GM10266 (cell line): ENCODE results near the gene SYCP2L.

Source experiments
- DNase-seq: peaks from one replicate; pipeline ENCODE4 v3.0.0; 2012; ENCODE audit errors: extremely low spot score
- CTCF ChIP-seq: IDR thresholded peaks from 2 replicates; pipeline ENCODE4 v1.5.1; 2012; ENCODE audit warnings: mild to moderate bottlenecking, low read depth; ENCODE audit not compliant: control insufficient read depth, insufficient read depth; ENCODE audit errors: missing control alignments

Gene SYCP2L

DNA sequence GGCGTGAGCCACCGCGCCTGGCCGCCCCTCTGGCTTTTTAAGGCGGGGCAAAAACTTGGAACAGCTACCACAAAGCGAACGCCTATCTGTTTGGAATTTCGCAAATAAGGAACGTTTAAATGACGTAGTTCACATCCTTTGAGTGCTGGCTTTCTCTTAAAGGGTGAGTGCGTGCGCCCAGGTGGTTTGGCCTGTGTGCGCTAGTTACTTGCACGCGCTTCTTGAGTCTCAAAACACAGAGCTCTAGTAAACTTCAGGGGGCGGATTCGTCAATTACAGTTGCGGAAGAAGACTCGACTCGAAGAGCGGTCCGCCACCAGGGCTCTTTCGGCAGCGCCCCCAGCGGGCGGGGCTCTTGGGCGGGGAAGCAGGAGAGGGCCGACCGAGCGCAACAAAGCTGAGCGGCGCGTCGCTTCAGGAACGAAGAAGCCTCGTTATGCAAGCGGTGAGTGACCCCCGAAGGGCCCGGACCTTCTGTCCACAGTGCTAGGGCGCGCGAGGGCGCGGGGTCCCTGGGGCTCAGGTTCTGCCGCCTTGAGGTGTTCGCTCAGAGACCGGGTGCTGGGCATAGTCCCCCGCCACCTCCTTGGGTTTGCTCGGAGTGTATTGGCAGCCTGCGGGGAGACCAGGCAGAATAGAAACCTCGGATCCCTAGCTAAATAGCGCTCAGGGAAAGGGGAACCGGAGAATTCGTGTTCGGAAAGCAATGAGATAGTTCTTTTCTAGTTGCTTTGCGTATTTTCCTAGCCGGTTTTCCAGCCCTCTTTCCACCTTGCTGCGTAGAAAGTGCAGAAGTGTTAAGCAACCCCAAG, at the start of gene SYCP2L:
Gene SYCP2L, plus strand, starts transcription at position 362 of the 812 bp plus-strand sequence. Its CDS starts 75 bp downstream, at position 437.
- no peak for TF ChIP-seq CTCF
- DNase-seq: no peak

GRCh38 chr6:10837622-10837994, 49.2 kb upstream of the SYCP2L start:
- no peak for DNase-seq
- no peak for TF ChIP-seq CTCF

DNA sequence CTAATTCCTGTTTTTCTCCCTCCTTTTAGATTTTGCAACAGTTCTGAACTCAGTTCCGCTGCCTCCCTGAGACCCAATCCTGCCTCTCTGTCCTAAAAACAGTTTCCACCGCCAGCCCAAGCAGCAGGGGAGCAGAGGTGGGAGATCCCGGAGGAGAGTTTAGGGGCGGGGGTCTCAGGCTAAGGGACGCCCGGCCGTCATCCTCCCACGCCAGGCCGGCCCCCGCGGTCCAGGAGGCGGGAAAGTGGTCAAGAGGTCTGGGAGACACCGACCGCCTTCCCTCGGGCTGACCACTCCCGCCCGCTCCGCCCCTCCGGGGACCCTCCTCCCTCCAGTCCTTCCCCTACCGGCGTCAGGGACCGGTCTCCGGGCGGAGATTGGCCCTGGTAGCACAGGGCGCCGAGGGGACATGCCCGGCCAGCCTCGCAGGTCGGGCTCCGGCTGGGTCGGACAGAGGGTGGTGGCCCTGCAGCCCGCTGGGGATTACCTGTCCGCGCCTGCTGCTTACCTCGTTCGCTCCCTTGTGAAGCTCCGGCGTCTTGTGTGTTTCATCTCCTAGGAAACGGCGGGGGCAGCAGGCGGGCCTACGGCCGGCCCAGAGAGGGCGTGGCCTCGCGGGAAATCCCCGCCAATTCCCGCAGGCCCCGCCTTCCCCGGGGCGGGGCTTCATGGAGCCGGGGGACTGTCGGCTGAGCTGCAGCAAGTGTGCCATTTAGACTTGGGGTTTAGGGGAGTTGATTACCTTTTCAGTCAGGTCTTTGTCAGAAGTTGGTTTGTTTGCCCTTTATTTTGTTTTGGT, 48.7 kb upstream of the SYCP2L start, which contains the start of gene MAK:
Gene MAK, minus strand, starts transcription at position 545 of the 799 bp plus-strand sequence. CDS start 7,891 bp downstream, outside the sequence.
- TF ChIP-seq CTCF: no peak
- peak; percentile 94 for DNase-seq

- no peak for TF ChIP-seq CTCF
- DNase-seq: peak; percentile 70
Measured at GRCh38 chr6:10838794-10839333, 48.0 kb upstream of the SYCP2L start.

- no peak for DNase-seq
- TF ChIP-seq CTCF: no peak
Measured at GRCh38 chr6:10843554-10843953, 43.3 kb upstream of the SYCP2L start.

DNA sequence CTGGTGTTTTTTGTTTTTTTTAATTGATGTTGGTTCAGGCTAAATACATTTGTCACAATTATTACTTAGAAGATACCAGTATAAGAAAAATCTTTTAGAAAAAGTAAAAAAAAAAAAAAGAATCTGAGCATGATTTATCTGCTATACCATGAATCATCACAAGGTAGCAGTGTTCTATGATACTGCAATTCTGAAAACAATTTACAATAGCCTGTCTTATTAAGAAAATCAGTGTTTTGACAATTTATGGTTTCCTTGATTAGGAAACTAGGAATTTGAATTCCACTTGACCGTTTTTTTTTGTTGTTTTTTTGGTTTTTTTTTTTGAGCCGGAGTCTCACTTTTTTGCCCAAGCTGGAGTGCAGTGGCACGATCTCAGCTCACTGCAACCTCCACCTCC, 39.2 kb upstream of the SYCP2L start:
- no peak for DNase-seq

More for the DNA sequence above, 39.2 kb upstream of the SYCP2L start:
- peak; percentile 21 for TF ChIP-seq CTCF
